Karpas-422 (cell line): ENCODE data around the gene RASSF4. TPM values are rescaled to one million over a fixed set of nuclear protein-coding genes. Genes with fewer than 3 reads are reported as not detected.
"Not testable (repeated sequence)": the region's sequence is repeated elsewhere in the genome, so short reads cannot be mapped to it uniquely, and the experiment has no call there.

Source experiments
- DNase-seq: peaks from one replicate; pipeline ENCODE4 v3.0.0-alpha.2; 2015
- H2AFZ ChIP-seq: fragments of 200-600 bp; sonication (generic); 2 replicates; pipeline ENCODE4 v1.6.1; 2014; ENCODE audit warnings: antibody characterized with exemption, low read length, mixed read lengths
- H3K27ac ChIP-seq: fragments of 200-600 bp; sonication (generic); 2 replicates; pipeline ENCODE4 v1.5.1; 2014; ENCODE audit warnings: mild to moderate bottlenecking, low read length, moderate library complexity
- H3K27me3 ChIP-seq: fragments of 200-600 bp; sonication (generic); 2 replicates; pipeline ENCODE4 v1.6.1; 2014; ENCODE audit warnings: low read length, mixed read lengths
- H3K36me3 ChIP-seq: fragments of 200-600 bp; sonication (generic); 2 replicates; pipeline ENCODE4 v1.6.1; 2014; ENCODE audit warnings: low read length, mixed read lengths; ENCODE audit not compliant: insufficient read depth
- H3K4me1 ChIP-seq: fragments of 200-600 bp; sonication (generic); 2 replicates; pipeline ENCODE4 v1.6.1; 2014; ENCODE audit warnings: mild to moderate bottlenecking, low read length, mixed read lengths
- H3K4me2 ChIP-seq: fragments of 200-600 bp; sonication (generic); 2 replicates; pipeline ENCODE4 v1.6.1; 2014; ENCODE audit warnings: low read length, low read depth, mild to moderate bottlenecking; ENCODE audit not compliant: poor library complexity, severe bottlenecking
- H3K4me3 ChIP-seq: fragments of 200-600 bp; sonication (generic); 2 replicates; pipeline ENCODE4 v1.5.1; 2014; ENCODE audit warnings: mild to moderate bottlenecking, antibody characterized with exemption, low read length, mixed read lengths
- H3K79me2 ChIP-seq: fragments of 200-600 bp; sonication (generic); 2 replicates; pipeline ENCODE4 v1.6.1; 2014; ENCODE audit warnings: mild to moderate bottlenecking, low read length, mixed read lengths
- H3K9ac ChIP-seq: fragments of 200-600 bp; sonication (generic); 2 replicates; pipeline ENCODE4 v1.6.0; 2014; ENCODE audit warnings: low read length
- H3K9me2 ChIP-seq: fragments of 200-600 bp; sonication (generic), shearing (Covaris generic); replicated peaks from 2 replicates; pipeline ENCODE4 v1.6.0; 2014; ENCODE audit warnings: mild to moderate bottlenecking, low read length, moderate library complexity; ENCODE audit not compliant: insufficient read depth
- H3K9me3 ChIP-seq: fragments of 300-700, 200-600 bp; sonication (generic); 2 replicates; pipeline ENCODE4 v1.6.1; 2014; ENCODE audit warnings: low read length, mixed read lengths
- H4K20me1 ChIP-seq: fragments of 200-600 bp; sonication (generic); 2 replicates; pipeline ENCODE4 v1.6.1; 2014; ENCODE audit warnings: mild to moderate bottlenecking, antibody characterized with exemption, low read length, low read depth; ENCODE audit not compliant: insufficient read depth
- total RNA-seq: library from RNA; depleted of rRNA; stranded (reverse); fragments of >200 nt; shearing (Covaris generic); gene quantifications from 2 replicates; pipeline ENCODE4 v1.2.3, GENCODE V29; 2014; ENCODE audit warnings: low replicate concordance

Gene RASSF4
- total RNA-seq, 1 experiment from 2014 or later: 3.6 TPM

GRCh38 chr10:45008524-45009161, 49.0 kb downstream of the RASSF4 start:
- peak; percentile 92 for DNase-seq
- H3K27me3 ChIP-seq: no peaks in the 10 kb centered on the region
- H3K4me1 ChIP-seq: peaks cover 8% of the 10 kb centered on the region
- H3K4me2 ChIP-seq: peak overlapping the region; percentile 25
- peaks cover 15% of the 10 kb centered on the region for H3K36me3 ChIP-seq
- no peak overlapping the region for H3K9ac ChIP-seq
- H3K4me3 ChIP-seq: no peak overlapping the region
- no peak overlapping the region for H3K27ac ChIP-seq
- H3K9me3 ChIP-seq: no peaks in the 10 kb centered on the region
- H2AFZ ChIP-seq: no peak overlapping the region
- H3K79me2 ChIP-seq: peaks cover 3% of the 10 kb centered on the region; the same call in 1 of the 2 replicates
- peaks cover 19% of the 10 kb centered on the region for H4K20me1 ChIP-seq
- no peaks in the 10 kb centered on the region for H3K9me2 ChIP-seq

- H4K20me1 ChIP-seq, H3K9me2 ChIP-seq, H3K4me3 ChIP-seq, H3K27me3 ChIP-seq, H3K9ac ChIP-seq, H3K4me2 ChIP-seq, H3K4me1 ChIP-seq, H3K27ac ChIP-seq, H3K79me2 ChIP-seq, H3K9me3 ChIP-seq, H3K36me3 ChIP-seq, H2AFZ ChIP-seq, DNase-seq: not testable (repeated sequence)
These were observed 55.0 kb downstream of the RASSF4 start for GRCh38 chr10:45014557-45014956.

GRCh38 chr10:45015590-45015989, 56.0 kb downstream of the RASSF4 start:
- H3K9ac ChIP-seq: no peak overlapping the region
- H3K36me3 ChIP-seq: no peaks in the 10 kb centered on the region
- no peaks in the 10 kb centered on the region for H3K9me2 ChIP-seq
- peaks cover 6% of the 10 kb centered on the region; the same call in 1 of the 2 replicates for H4K20me1 ChIP-seq
- no peak overlapping the region for H3K4me3 ChIP-seq
- H2AFZ ChIP-seq: no peak overlapping the region
- H3K9me3 ChIP-seq: no peaks in the 10 kb centered on the region
- H3K27ac ChIP-seq: no peak overlapping the region
- H3K79me2 ChIP-seq: no peaks in the 10 kb centered on the region
- no peaks in the 10 kb centered on the region for H3K27me3 ChIP-seq
- no peak overlapping the region for H3K4me2 ChIP-seq
- H3K4me1 ChIP-seq: peaks cover 4% of the 10 kb centered on the region; the same call in 1 of the 2 replicates
- no peak for DNase-seq

GRCh38 chr10:45023426-45023825, 63.8 kb downstream of the RASSF4 start:
- Histone ChIP-seq H3K4me3 (no peak overlapping the region), H3K4me1 (peaks cover 4% of the 10 kb centered on the region; the same call in 1 of the 2 replicates), H3K79me2 (no peaks in the 10 kb centered on the region), H3K4me2 (no peak overlapping the region), H3K9me2 (no peaks in the 10 kb centered on the region), H3K36me3 (no peaks in the 10 kb centered on the region), H3K27ac (no peak overlapping the region), H3K27me3 (no peaks in the 10 kb centered on the region), H4K20me1 (peaks cover 6% of the 10 kb centered on the region; the same call in 1 of the 2 replicates), H3K9ac (no peak overlapping the region), H3K9me3 (no peaks in the 10 kb centered on the region), H2AFZ (no peak overlapping the region)
- DNase-seq: no peak

GRCh38 chr10:45034301-45034700, 74.7 kb downstream of the RASSF4 start:
- Histone ChIP-seq H3K79me2 (no peaks in the 10 kb centered on the region), H3K9me2 (no peaks in the 10 kb centered on the region), H3K27me3 (no peaks in the 10 kb centered on the region), H3K4me3 (no peak overlapping the region), H3K9ac (no peak overlapping the region), H4K20me1 (no peaks in the 10 kb centered on the region), H2AFZ (no peak overlapping the region), H3K36me3 (no peaks in the 10 kb centered on the region), H3K4me2 (no peak overlapping the region), H3K4me1 (no peaks in the 10 kb centered on the region), H3K27ac (no peak overlapping the region), H3K9me3 (no peaks in the 10 kb centered on the region)
- DNase-seq: no peak

- no peaks in the 10 kb centered on the region for H3K36me3 ChIP-seq
- no peaks in the 10 kb centered on the region for H3K9me3 ChIP-seq
- no peaks in the 10 kb centered on the region for H3K4me1 ChIP-seq
- H3K9ac ChIP-seq: no peak overlapping the region
- no peak overlapping the region for H3K4me2 ChIP-seq
- no peak overlapping the region for H2AFZ ChIP-seq
- no peaks in the 10 kb centered on the region for H3K27me3 ChIP-seq
- DNase-seq: no peak
- no peak overlapping the region for H3K4me3 ChIP-seq
- no peaks in the 10 kb centered on the region for H3K79me2 ChIP-seq
- no peaks in the 10 kb centered on the region for H3K9me2 ChIP-seq
- no peak overlapping the region for H3K27ac ChIP-seq
- no peaks in the 10 kb centered on the region for H4K20me1 ChIP-seq
These were observed 76.1 kb downstream of the RASSF4 start for GRCh38 chr10:45035673-45036072.

- no peak for DNase-seq
- no peak overlapping the region for H2AFZ ChIP-seq
- H3K4me2 ChIP-seq: no peak overlapping the region
- H3K4me3 ChIP-seq: no peak overlapping the region
- H3K79me2 ChIP-seq: no peaks in the 10 kb centered on the region
- no peaks in the 10 kb centered on the region for H4K20me1 ChIP-seq
- no peaks in the 10 kb centered on the region for H3K36me3 ChIP-seq
- H3K27ac ChIP-seq: no peak overlapping the region
- no peaks in the 10 kb centered on the region for H3K9me3 ChIP-seq
- H3K4me1 ChIP-seq: no peaks in the 10 kb centered on the region
- H3K27me3 ChIP-seq: no peaks in the 10 kb centered on the region
- H3K9ac ChIP-seq: no peak overlapping the region
- H3K9me2 ChIP-seq: no peaks in the 10 kb centered on the region
These were observed 81.4 kb downstream of the RASSF4 start for GRCh38 chr10:45040921-45041542.

GRCh38 chr10:45044290-45044689, 84.7 kb downstream of the RASSF4 start:
- Histone ChIP-seq H3K36me3 (no peaks in the 10 kb centered on the region), H4K20me1 (no peaks in the 10 kb centered on the region), H3K4me3 (no peak overlapping the region), H3K79me2 (no peaks in the 10 kb centered on the region), H3K27ac (no peak overlapping the region), H3K4me2 (no peak overlapping the region), H3K4me1 (no peaks in the 10 kb centered on the region), H3K9me3 (no peaks in the 10 kb centered on the region; the same call in 1 of the 2 replicates), H3K9me2 (no peaks in the 10 kb centered on the region), H3K27me3 (no peaks in the 10 kb centered on the region), H2AFZ (no peak overlapping the region), H3K9ac (no peak overlapping the region)
- DNase-seq: no peak
